Upper lobe of right lung (tissue), 1 donor: ENCODE measurements around the gene ZYG11A. TPM values are rescaled to one million over a fixed set of nuclear protein-coding genes. Genes with fewer than 3 reads are reported as not detected.
A peak's percentile ranks its signal among the peaks of the same experiment; 100 is the strongest.

Experiments used
- ATAC-seq: fragments of 200-7000 bp; cut with Tn5 transposase; one replicate; pipeline ENCODE4 v1.9.1; 2020; ENCODE audit warnings: mild to moderate bottlenecking, moderate library complexity
- DNase-seq: peaks from one replicate; pipeline ENCODE4 v3.0.0-alpha.2; 2020
- H3K27ac ChIP-seq: fragments of 200-600 bp; one replicate; pipeline ENCODE4 v1.8.0; 2022
- H3K27me3 ChIP-seq: fragments of 200-600 bp; one replicate; pipeline ENCODE4 v1.8.0; 2022; ENCODE audit warnings: mild to moderate bottlenecking
- H3K36me3 ChIP-seq: fragments of 200-600 bp; one replicate; pipeline ENCODE4 v1.8.0; 2022
- H3K4me1 ChIP-seq: fragments of 200-600 bp; one replicate; pipeline ENCODE4 v1.8.0; 2022
- H3K4me3 ChIP-seq: fragments of 200-600 bp; one replicate; pipeline ENCODE4 v1.8.0; 2022; ENCODE audit warnings: mild to moderate bottlenecking
- H3K9me3 ChIP-seq: fragments of 200-600 bp; one replicate; pipeline ENCODE4 v1.8.0; 2022
- intact Hi-C: fragments of 100-400 bp; cut with DNase I; formaldehyde crosslinking; loops from one replicate; pipeline ENCODE4 v1.11.0; 2022
- total RNA-seq: library from RNA; stranded (reverse); fragmentation: NEBNext Ultra II Directional; extraction: Animal tissue kit (Norgen Biotek cat#: 25700); gene quantifications from one replicate; pipeline ENCODE4 v1.2.1, GENCODE V29; 2021
- TF ChIP-seq, protein P1 (sequence below): fragments of 200-600 bp; IDR thresholded peaks from one replicate; pipeline ENCODE4 v1.8.0; 2022; ENCODE audit warnings: antibody characterized with exemption
- donor health status: DM: no; HTN: yes; CAD: no; lungs with severe emphysema.

Gene ZYG11A
- total RNA-seq, 1 donor from 2014 or later: not detected

DNA sequence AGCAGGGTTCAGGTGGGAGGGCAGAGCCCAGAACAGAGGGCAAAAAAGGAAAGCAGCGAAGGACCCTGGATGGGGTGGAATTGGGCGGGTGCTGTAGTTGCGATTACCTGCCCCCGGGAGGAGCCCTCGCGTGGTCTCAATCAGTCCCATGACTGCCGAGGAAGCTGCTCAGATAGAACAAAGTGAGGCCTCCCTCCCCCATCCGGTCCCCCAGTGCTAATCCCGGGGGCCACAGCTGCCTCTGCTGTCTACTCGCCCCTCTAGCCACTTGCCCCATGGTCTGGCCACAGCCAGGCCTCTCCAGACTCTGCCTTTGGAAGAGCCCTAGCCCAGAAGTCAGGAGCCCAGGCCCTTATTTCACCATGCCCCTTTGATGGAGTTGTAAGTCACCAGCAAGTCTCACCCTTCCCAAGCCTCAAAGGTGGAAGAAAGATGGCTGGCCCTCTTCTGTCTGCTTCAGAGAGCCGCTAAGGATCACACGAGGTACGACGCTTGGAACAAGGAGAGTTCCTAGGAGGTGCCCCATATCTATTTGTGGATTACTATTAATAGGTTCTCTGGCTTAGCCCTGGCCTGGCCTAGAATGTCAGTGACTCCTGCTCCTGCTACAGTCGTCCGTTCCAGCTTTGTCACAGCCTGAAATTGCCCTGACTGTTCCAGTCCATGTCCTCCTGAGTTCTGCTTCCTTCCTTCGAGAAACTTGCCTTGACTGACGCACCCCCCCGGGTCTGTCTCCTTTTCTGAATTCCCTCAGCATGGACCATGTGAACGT, 62.6 kb downstream of the ZYG11A start:
- TF ChIP-seq, protein P1, sequence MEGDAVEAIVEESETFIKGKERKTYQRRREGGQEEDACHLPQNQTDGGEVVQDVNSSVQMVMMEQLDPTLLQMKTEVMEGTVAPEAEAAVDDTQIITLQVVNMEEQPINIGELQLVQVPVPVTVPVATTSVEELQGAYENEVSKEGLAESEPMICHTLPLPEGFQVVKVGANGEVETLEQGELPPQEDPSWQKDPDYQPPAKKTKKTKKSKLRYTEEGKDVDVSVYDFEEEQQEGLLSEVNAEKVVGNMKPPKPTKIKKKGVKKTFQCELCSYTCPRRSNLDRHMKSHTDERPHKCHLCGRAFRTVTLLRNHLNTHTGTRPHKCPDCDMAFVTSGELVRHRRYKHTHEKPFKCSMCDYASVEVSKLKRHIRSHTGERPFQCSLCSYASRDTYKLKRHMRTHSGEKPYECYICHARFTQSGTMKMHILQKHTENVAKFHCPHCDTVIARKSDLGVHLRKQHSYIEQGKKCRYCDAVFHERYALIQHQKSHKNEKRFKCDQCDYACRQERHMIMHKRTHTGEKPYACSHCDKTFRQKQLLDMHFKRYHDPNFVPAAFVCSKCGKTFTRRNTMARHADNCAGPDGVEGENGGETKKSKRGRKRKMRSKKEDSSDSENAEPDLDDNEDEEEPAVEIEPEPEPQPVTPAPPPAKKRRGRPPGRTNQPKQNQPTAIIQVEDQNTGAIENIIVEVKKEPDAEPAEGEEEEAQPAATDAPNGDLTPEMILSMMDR: peak; percentile 28
- Histone ChIP-seq H3K36me3 (peaks cover 7% of the 10 kb centered on the region), H3K4me1 (no peaks in the 10 kb centered on the region), H3K27ac (no peak overlapping the region), H3K9me3 (no peaks in the 10 kb centered on the region), H3K27me3 (no peaks in the 10 kb centered on the region), H3K4me3 (no peak overlapping the region)
- intact Hi-C loops: no loop called here
- DNase-seq (no peak), ATAC-seq (peak; percentile 48)

DNA sequence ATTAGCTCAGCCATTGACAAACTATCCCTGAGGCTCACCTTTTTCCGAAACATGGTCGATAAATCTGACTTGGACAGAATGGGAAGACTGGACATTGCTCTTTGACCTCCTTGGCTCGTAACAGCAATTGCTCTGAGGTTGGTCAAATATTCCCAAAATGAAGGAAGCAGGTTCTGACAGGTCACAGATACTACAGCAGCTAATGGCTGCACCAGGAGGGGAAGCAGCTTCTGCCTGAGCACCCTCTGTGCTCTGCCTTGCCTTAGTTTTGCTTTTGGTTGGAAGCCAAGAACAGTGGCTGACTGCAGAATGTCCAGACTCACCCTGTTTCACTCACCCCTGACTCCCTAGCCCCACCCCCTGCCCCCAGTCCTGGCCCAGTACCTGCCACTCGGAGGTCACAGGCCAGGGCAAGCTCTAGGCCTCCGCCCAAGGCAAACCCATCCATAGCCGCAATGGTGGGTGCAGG, 63.6 kb downstream of the ZYG11A start:
- no peaks in the 10 kb centered on the region for H3K9me3 ChIP-seq
- DNase-seq (no peak), ATAC-seq (no peak)
- H3K36me3 ChIP-seq: peaks cover 7% of the 10 kb centered on the region
- H3K4me3 ChIP-seq: no peak overlapping the region
- TF ChIP-seq, protein P1: no peak
- H3K27me3 ChIP-seq: no peaks in the 10 kb centered on the region
- no peak overlapping the region for H3K27ac ChIP-seq
- intact Hi-C loops: no loop called here
- H3K4me1 ChIP-seq: no peaks in the 10 kb centered on the region

- intact Hi-C loops: no loop called here
- no peaks in the 10 kb centered on the region for H3K9me3 ChIP-seq
- no peaks in the 10 kb centered on the region for H3K27me3 ChIP-seq
- H3K27ac ChIP-seq: no peak overlapping the region
- H3K36me3 ChIP-seq: peaks cover 7% of the 10 kb centered on the region
- TF ChIP-seq, protein P1: no peak
- H3K4me1 ChIP-seq: no peaks in the 10 kb centered on the region
- ATAC-seq: no peak
- H3K4me3 ChIP-seq: no peak overlapping the region
- no peak for DNase-seq
Observed at GRCh38 chr1:52907068-52907811, 64.7 kb downstream of the ZYG11A start.

DNA sequence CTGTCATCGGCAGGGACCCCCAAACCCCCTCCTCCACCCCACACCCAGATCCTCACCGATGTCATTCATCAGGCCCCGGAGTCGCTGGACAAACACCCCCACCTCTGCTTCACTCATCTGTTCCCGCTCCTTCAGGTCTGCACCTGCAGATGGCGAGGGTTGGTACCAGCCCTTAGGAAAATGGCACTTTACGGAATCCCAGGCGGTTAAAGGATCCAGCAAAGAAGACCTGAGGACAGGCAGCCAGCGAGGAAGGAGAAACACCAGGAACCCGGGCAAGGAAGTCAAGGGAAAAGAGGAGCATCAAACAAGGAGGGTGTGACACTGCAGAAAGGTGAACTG, 65.2 kb downstream of the ZYG11A start:
- Histone ChIP-seq H3K36me3 (peaks cover 7% of the 10 kb centered on the region), H3K27me3 (no peaks in the 10 kb centered on the region), H3K4me1 (no peaks in the 10 kb centered on the region), H3K4me3 (no peak overlapping the region), H3K27ac (no peak overlapping the region), H3K9me3 (no peaks in the 10 kb centered on the region)
- ATAC-seq: no peak
- DNase-seq: no peak
- TF ChIP-seq, protein P1: no peak
- intact Hi-C loops: no loop called here

GRCh38 chr1:52911541-52911940, 69.0 kb downstream of the ZYG11A start:
- intact Hi-C loops: no loop called here
- Histone ChIP-seq H3K4me1 (no peaks in the 10 kb centered on the region), H3K4me3 (no peak overlapping the region), H3K27ac (no peak overlapping the region), H3K9me3 (no peaks in the 10 kb centered on the region), H3K36me3 (peaks cover 7% of the 10 kb centered on the region), H3K27me3 (no peaks in the 10 kb centered on the region)
- TF ChIP-seq, protein P1: no peak
- DNase-seq (no peak), ATAC-seq (no peak)
